Measurements from ENCODE around the gene CTDSPL2.
A peak's percentile ranks its signal among the peaks of the same experiment; 100 is the strongest.
"Not testable (repeated sequence)": the region's sequence is repeated elsewhere in the genome, so short reads cannot be mapped to it uniquely, and the experiment has no call there.

The CTDSPL2 gene

DNA sequence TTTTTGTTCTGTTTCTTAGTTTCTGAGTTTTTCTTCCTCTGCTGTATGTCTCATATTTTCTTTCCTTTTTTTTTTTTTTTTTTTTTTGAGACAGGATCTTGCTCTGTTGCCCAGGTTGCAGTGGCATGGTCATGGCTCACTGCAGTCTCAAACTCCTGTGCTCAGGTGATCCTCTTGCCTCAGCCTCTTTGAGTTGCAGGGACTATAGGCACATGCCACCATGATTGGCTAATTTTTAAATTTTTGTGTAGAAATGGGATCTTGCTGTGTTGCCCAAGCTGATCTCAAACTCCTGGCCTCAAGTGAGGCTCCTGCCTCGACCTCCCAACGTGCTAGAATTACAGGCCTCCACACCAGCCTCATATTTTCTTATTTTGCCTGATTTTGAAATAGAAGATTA, 51.9 kb downstream of the CTDSPL2 start:
- DNase-seq, result no peak
- intact Hi-C loops (cut with DNase I), result no loop called here

DNA sequence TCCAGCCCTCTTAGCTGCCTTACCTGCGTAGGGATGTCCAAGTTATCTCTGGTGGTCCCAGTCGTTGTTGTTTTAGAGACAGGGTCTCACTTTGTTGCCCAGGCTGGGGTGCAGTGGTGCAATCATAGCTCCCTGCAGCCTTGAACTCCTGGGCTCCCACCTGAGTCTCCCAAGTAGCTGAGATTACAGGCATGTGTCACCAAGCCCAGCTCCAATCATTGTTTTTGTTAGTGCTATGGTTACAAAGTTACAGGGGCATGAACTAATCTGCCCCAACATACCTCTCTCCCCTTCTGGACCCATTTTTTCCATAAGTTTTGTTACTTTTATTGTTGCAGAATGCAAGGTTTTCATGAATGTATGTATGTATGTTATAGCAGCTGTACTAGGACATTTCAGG, 54.7 kb downstream of the CTDSPL2 start:
- no peak for DNase-seq
- intact Hi-C loops (cut with DNase I), result no loop called here

DNA sequence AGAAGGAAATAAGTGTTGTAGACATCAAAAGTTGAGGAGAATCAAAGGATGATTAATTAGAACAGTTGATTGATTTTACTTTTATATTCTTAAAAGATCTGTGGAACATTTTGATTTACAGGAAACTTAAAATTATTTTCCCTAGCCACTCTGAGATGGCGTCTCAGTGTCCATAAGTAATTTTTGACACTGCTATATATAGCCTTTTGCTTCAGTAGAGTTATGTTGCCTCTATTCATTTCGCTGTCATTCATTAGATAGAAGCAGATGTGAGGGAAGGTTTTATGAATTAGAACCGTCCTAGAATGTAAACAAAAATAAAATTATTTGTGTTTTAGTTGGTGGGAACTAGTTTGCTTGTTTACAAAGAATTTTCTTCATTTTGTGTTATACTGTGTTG, 58.5 kb downstream of the CTDSPL2 start:
- intact Hi-C loops (cut with DNase I), result no loop called here
- DNase-seq, result no peak

DNA sequence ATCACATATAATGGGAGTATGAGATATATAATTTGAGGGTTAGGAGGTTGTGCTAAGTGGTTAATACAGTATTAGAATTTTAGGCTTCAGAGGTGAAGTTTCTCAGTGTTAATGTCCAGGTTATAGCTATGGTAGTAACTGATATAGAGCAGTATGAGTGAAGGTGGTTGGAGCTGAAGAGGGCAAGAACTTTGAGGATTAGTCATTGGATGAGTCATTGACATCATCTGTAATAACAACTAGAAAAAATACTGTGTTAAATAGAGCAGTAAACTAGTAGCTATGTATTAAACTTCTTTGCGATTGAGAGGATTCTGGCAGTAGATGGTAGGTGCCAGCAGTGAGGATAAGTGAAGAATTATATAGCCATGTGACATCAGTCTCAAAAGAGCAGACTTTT, 62.0 kb downstream of the CTDSPL2 start:
- no peak for DNase-seq
- intact Hi-C loops (cut with DNase I), result no loop called here

DNA sequence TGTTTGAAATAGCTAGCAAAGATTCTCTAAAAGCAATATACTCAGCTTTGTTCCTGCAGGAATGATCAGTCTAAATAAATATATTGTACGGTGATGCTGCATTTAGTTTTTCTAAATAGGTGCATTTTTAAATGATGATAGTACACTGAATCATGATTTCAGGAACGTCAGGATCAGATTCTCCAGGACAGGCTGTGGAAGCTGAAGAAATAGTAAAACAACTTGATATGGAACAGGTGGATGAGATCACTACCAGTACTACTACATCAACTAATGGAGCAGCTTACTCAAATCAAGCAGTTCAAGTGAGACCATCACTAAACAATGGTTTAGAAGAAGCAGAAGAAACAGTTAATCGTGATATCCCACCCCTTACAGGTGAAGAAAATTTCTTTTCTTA, 63.2 kb downstream of the CTDSPL2 start:
- intact Hi-C loops (cut with DNase I), result no loop called here
- DNase-seq, result no peak

DNA sequence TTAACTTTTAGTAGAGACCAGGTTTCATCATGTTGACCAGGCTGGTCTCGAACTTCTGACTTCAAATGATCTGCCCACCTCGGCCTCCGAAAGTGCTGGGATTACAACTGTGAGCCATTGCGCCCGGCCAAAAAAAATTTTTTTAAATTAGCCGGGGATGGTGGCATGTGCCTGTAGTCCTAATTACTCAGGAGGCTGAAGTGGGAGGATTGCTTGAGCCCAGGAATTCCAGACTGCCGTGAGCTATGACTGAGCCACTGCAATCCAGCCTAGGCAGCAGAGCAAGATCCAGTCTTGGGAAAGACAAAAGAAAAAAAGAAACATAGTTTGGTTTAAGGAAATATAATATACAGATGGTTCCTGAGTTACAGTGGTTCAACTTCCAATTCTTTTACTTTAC, 64.6 kb downstream of the CTDSPL2 start:
- intact Hi-C loops (cut with DNase I), result no loop called here
- DNase-seq, result no peak

DNA sequence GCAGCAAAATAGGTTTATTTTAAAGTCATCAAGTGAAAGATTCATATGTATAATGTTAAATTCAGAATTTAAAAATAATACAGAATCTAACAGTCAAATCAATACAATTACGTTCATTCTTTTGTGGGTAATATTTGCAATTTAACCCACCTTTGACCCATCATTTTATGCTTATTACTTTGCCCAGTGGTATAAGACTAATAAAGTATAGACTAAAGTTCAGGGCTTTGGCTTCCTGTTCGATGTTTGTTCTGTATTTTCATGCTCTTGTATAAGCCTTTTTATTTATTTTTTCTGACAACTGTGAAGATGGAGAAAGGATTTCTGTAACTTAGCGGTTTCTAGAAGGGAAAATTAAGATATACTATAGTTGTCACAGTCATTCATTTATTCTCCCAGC, 65.2 kb downstream of the CTDSPL2 start:
- DNase-seq, result no peak
- intact Hi-C loops (cut with DNase I), result no loop called here

DNA sequence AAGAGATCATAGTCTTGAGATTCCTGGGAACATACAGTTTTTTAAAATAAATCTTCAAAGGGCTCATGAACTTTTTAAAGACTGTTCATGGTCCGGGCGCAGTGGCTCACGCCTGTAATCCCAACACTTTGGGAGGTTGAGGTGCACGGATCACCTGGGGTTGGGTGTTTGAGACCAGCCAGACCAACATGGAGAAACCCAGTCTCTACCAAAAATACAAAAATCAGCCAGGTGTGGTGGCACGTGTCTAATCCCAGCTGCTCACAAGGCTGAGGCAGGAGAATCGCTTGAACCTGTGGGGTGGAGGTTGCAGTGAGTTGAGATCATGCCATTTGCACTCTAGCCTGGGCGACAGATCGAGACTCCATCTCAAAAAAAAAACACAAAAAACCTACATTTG, 68.1 kb downstream of the CTDSPL2 start:
- intact Hi-C loops (cut with DNase I), result no loop called here
- no peak for DNase-seq

DNA sequence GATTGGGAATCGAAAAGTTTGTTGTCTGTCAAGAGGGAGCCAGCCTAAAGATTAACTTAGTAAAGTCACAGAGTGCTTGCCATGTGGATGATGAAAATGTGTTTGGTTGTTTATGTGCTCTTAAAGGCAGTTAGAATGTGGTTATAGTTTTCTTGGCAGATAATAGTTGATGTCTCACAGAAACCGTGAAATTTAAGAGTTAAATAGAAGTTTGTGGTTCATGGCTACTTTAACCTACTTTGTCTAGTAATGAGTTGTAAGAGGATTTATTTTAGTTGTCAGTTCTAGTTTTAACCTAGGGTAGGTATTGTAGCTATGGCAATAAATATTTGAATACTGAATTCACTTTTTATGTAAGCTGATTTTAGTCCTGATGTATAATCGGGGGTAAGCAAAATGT, 73.1 kb downstream of the CTDSPL2 start:
- DNase-seq, result no peak
- intact Hi-C loops (cut with DNase I), result loop anchor here (10.0 kb wide), 1 partner anchor 206 kb away; no protein-coding TSS in a partner anchor

DNA sequence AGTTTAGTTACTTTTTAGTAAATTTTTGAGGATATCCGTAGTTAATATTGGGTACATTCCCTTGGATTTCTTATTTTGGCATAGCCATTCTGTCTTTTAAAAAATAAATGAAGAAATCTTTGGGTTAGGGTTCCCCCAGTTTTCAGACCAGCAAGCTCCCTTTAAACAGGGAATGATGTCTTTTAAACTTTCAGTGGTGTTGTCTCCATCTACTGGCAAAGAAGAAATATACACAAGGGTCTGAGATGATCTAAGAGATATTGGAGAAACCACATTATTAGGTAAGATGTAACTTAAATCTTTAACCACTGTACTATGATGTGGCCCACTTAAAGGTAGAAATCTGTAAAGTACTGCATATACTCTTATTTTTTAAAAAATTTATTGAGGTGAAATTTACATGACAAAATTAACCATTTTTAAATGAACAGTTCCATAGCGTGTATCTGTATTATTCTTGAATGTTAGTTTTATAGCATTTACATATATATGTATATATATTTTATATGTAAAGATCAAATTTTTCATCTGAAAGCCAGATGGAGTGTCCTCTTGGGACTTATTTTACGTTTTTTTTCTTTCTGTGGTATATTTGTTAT, 74.4 kb downstream of the CTDSPL2 start:
- DNase-seq, result no peak
- intact Hi-C loops (cut with DNase I), result loop anchor here (1.0 to 10.0 kb wide), 2 partner anchors 207 to 283 kb away; no protein-coding TSS in a partner anchor

DNA sequence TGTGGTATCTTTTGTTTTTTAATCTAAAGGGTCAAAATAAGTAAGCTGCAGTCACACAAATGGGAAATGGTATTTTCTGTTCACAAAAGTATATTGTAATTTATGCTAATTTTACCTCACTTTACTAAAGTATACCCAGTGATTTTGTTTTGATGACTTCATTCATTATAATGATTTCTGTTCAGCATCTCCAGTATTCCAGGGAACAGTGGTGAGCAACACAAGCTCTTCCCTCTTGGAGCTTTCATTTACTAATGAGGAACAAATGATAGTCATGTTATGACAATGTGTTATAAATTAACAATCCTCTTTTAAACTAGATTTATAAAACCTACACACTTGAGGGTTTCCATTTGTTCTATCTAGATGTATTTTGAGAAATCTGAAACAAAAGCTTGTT, 89.0 kb downstream of the CTDSPL2 start:
- intact Hi-C loops (cut with DNase I), result loop anchor here (10.0 kb wide), 1 partner anchor 72 kb away; no protein-coding TSS in a partner anchor
- no peak for DNase-seq

DNA sequence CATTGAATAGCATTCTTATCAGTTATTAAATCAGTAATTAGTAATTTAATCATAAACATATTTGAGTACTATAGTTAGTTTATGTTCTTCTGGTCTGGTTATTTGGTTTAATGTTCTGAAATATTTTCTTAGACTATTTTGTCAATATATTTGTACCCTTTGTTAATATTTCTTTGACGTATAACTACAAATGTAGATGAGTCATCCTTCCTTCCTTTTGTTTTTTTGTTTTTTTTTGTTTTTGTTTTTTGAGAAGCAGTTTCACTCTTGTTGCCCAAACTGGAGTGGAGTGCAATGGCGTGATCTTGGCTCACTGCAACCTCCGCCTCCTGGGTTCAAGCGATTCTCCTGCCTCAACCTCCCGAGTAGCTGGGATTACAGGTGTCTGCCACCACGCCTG, 92.1 kb downstream of the CTDSPL2 start:
- intact Hi-C loops (cut with DNase I), result loop anchor here (10.0 kb wide), 1 partner anchor 75 kb away; no protein-coding TSS in a partner anchor
- no peak for DNase-seq

DNA sequence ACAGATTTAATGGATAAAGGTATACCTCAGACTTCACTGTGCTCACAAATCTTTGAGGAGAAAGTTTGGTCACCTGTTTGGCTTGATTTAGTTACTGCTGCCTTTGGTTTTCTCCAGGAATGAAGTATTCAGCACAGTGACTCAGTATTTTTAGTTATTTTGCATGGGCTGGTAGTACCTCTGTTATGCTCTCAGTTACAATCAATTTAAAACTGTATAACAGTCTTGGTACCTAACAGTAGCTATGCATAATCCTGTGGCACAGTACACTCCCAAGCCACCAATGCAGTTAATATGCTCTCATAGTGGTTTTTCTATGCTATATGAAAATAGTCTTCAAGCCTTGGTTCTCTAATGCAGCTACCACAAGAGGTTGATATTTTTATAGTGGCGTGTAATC, 97.6 kb downstream of the CTDSPL2 start:
- intact Hi-C loops (cut with DNase I), result no loop called here
- DNase-seq, result no peak

DNA sequence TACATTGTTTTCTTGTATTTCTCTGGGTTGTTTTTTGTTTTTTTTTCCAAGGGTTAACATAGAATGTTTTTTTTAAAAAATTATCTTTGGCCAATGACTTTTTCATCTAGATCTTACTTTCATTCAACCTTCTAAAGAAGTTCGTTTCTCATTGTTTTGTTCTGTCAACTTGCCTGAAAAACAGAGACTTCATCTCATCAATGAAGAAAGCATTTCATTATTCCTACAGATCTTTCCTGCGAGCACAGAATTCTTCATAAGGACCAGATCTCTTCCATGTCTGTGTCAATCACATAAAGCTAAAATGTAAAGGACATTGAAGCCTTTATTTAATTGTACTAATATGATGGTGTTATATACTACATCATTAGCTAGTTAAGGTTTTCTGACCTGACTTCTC, 99.8 kb downstream of the CTDSPL2 start:
- intact Hi-C loops (cut with DNase I), result no loop called here
- DNase-seq, result no peak

DNA sequence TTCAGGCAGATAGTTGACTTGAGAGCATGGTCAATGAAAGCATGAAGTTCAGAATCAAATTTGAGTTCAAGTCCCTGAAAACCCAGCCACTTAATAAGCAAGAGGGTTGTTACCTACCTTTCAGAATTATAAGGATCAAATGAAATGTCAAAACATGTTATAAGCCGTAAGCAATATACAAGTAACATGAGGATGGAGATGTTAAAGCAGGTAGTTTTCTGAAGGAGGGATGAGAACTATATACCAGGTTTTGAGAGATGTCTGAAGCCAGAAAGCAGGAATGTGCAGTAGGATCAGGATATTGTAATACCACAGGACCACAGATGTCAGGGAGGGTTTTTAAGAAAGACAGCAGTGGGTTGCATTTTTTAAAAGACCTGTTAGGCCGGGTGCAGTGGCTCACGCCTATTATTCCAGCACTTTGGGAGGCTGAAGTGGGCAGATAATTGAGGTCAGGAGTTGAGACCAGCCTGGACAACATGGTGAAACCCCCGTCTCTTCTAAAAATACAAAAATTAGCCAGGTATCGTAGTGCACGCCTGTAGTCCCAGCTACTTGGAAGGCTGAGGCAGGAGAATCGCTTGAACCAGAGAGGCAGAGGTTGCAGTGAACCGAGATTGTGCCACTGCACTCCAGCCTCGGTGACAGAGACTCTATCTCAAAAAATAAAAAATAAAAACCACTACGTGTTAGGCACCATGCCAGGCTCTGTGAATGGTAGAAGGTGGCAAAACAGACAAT, 102.6 kb downstream of the CTDSPL2 start:
- no peak for DNase-seq
- intact Hi-C loops (cut with DNase I), result no loop called here

DNA sequence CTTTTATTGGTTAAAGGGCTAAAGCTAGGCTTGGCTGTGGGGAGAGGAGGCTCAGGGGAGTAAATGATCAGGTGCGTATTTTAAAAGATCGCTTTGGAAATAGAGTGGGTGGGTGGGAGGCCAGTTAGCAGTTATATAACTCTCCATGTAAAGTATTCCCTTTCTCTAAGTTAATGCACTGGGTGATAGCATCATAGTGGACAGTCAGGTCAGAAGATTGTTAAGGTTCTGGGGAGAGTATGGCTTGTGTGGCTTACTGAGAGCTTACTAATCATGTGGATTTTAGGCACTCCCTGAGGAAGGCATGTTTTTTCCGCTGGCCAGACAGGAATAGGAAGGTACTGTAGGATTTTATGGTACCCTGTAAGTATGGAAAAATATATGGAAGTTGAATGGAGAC, 103.2 kb downstream of the CTDSPL2 start:
- intact Hi-C loops (cut with DNase I), result no loop called here
- DNase-seq, result no peak

DNA sequence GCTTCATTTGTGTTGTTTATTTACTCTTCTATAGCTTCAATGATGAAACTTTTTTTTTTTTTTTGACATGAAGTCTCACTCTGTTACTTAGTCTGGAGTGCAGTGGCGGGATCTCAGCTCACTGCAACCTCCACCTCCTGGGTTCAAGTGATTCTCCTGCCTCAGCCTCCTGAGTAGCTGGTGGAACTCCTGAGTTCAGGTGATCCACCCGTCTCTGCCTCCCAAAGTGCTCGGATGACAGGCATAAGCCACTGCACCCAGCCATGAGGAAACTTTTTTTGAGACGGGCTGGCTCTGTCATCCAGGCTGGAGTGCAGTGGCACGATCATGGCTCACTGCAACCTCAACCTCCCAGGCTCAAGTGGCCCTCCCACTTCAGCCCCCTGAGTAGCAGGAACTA, 104.8 kb downstream of the CTDSPL2 start:
- intact Hi-C loops (cut with DNase I); DNase-seq: not testable (repeated sequence)

DNA sequence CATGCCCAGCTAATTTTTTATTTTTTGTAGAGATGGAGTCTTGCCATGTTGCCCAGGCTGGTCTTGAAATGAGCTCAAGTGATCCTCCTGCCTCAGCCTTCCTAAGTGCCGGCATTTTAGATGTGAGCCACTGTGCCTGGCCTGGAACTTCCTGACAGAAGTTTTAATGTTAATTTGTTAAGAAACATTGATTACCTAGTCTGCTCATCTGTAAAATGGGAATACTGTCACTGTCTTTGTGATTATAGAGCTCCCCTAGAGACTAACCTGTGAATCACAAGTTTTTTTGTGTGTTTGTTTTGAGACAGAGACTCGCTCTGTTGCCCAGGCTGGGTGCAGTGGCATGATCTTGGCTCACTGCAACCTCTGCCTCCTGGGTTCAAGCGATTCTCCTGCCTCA, 105.3 kb downstream of the CTDSPL2 start:
- DNase-seq, result no peak
- intact Hi-C loops (cut with DNase I), result no loop called here

DNA sequence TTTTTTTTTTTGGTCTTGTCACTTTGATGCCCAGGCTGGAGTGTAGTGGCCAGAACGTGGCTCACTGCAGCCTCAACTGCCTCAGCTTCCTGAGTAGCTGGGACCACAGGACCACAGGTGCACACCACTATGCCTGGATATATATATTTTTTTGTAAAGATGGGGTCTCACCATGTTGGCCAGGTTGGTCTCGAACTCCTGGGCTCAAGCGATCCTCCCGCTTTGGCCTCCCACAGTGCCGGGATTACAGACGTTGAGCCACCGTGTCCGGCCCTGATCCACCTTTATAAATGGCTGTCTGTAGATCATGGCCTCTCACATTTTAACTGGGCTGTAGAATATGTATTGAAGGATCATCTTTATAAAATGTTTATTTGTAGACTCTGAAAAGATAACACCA, 107.7 kb downstream of the CTDSPL2 start:
- no peak for DNase-seq
- intact Hi-C loops (cut with DNase I), result no loop called here

DNA sequence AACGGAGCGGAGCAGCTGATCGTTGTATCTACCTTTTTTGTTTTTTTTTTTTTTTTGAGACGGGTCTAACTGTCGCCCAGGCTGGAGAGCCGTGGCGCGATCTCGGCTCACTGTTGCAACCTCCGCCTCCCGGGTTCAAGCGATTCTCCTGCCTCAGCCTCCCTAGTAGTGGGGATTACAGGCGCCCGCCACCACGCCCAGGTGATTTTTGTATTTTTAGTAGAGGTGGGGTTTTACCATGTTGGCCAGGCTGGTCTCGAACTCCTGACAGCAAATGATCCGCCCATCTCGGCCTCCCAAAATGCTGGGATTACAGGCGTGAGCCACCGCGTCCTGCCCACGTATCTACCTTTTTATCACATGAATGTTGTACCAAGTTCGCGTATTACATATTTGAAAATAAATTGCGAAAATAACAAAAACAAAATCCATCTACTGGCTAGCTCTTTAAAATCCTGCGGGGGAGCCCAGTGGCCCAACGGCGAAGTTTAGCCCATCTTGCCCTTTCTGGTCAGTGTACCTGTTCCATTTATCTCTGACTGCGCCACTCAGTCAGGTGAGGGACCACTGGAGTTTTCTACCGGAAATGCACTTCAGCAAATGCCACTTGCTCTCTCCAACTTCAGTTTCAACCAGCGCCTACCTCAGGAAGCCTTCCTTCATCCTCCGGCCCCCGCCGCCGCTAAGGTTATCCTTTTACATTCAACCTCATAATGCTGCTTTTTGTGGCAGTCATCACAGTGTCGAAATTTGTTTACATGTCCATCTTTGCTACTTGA, 108.3 kb downstream of the CTDSPL2 start:
- peak in 2 of 10 donors; percentile 11 to 14 for DNase-seq
- intact Hi-C loops (cut with DNase I), result no loop called here

DNA sequence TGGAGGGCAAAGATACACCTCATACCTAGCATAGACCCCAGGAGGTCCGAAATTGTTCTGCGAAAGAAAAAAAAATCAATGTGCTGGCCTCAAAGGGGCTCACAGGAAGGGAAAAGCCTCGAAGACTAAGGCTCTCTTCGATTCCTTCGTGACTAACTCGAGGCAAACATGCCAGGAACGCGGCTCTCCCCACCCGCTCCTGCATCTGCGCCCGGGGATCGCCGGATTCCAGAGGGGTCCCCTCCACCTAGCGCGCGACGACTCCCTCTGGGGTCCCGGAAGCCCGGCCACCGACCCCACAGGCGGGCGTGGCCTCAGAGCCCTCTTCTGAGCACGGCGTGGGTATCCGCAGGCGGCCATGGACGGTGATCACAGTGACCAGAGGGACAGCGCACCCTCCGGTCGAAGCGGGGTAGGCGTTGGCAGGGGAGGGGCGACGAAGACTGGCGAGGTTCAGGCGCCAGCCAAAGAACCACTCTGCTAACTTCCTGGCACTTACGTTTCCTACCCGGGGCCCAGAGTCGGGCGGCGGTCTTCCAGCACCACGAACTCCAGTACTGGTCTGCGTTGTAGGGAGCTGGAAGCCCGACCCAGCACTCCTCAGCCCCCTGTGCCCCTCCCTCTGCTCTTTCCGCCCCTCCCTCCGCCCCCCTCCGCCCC, 109.0 kb downstream of the CTDSPL2 start:
- peak in 9 of 10 donors; percentile 71 to 98 (median 83) for DNase-seq
- intact Hi-C loops (cut with DNase I), result no loop called here
